Breast epithelium (tissue), 4 donors: ENCODE data around the gene SCN3A. TPM values are rescaled to one million over a fixed set of nuclear protein-coding genes. Genes with fewer than 3 reads are reported as not detected.

Experiments used
- DNase-seq, 2 donors: peaks; one replicate each; pipeline ENCODE4 v3.0.0-alpha.2; 2019; ENCODE audit warnings: low spot score in 2 of 2
- H3K27ac ChIP-seq, 2 donors: fragments of 200-600 bp; sonication (generic) in 1 of 2; one replicate each; pipeline ENCODE4 v1.5.1; 2016 to 2019; ENCODE audit warnings: mild to moderate bottlenecking in 1 of 2
- H3K27me3 ChIP-seq, 2 donors: fragments of 200-600 bp; sonication (generic) in 1 of 2; one replicate each; pipeline versions ENCODE4 v1.5.1 to v1.6.0; 2017 to 2019; ENCODE audit warnings: control low read depth in 1 of 2, mild to moderate bottlenecking in 1 of 2
- H3K36me3 ChIP-seq: fragments of 200-600 bp; one replicate; pipeline ENCODE4 v1.5.1; 2019
- H3K4me1 ChIP-seq, 2 donors: fragments of 200-600 bp; sonication (generic); one replicate each; pipeline ENCODE4 v1.5.1; 2016 to 2019; ENCODE audit warnings: control low read depth in 1 of 2
- H3K4me3 ChIP-seq, 3 donors: fragments of 200-600 bp; sonication (generic); 1 replicate in 2 of 3; 2 replicates in 1 of 3; pipeline ENCODE4 v1.5.1; 2016 to 2019; ENCODE audit warnings: mild to moderate bottlenecking in 3 of 3, moderate library complexity in 2 of 3
- H3K9me3 ChIP-seq, 2 donors: fragments of 200-600 bp; sonication (generic) in 1 of 2; one replicate each; pipeline ENCODE4 v1.5.1; 2016 to 2019; ENCODE audit warnings: control low read depth in 1 of 2
- POLR2A ChIP-seq: fragments of 450-650 bp; IDR thresholded peaks from one replicate; pipeline ENCODE4 v1.6.1; 2016; ENCODE audit warnings: antibody characterized with exemption, mild to moderate bottlenecking, moderate library complexity
- POLR2AphosphoS5 ChIP-seq, 3 donors: sonication (generic); formaldehyde crosslinking; IDR thresholded peaks; one replicate each; pipeline ENCODE4 v1.6.1; 2017; ENCODE audit warnings: antibody characterized with exemption in 3 of 3
- intact Hi-C: fragments of 100-400 bp; cut with DNase I; formaldehyde crosslinking; loops from one replicate; pipeline ENCODE4 v1.15.1; 2023; ENCODE audit warnings: low total_unique reads
- total RNA-seq, 3 donors: library from RNA; depleted of rRNA; stranded (reverse); fragments of >200 nt; gene quantifications; one replicate each; pipeline ENCODE4 v1.1.0, GENCODE V29; 2016
- TF ChIP-seq, protein P1 (sequence below), 3 donors: fragments of 450-650 bp; IDR thresholded peaks; one replicate each; pipeline ENCODE4 v1.5.1; 2016 to 2017; ENCODE audit warnings: antibody characterized with exemption in 3 of 3, mild to moderate bottlenecking in 3 of 3, moderate library complexity in 3 of 3

Gene SCN3A
- total RNA-seq, 3 donors from 2014 or later, result 0.64 to 5.3 (median 1.6) TPM

GRCh38 chr2:165058476-165059265 is 145.2 kb downstream of the SCN3A start:
- no peak for DNase-seq
- intact Hi-C loops, result no loop called here
- Histone ChIP-seq H3K4me1 (no peaks in the 10 kb centered on the region), H3K36me3 (no peaks in the 10 kb centered on the region), H3K9me3 (no peaks in the 10 kb centered on the region), H3K27ac (no peak overlapping the region), H3K4me3 (no peak overlapping the region), H3K27me3 (no peaks in the 10 kb centered on the region)
- no peak for TF ChIP-seq POLR2AphosphoS5 (IDR thresholded peaks at IDR 0.05)

- TF ChIP-seq POLR2AphosphoS5 (IDR thresholded peaks at IDR 0.05) (no peak), POLR2A (no peak)
- TF ChIP-seq, protein P1, sequence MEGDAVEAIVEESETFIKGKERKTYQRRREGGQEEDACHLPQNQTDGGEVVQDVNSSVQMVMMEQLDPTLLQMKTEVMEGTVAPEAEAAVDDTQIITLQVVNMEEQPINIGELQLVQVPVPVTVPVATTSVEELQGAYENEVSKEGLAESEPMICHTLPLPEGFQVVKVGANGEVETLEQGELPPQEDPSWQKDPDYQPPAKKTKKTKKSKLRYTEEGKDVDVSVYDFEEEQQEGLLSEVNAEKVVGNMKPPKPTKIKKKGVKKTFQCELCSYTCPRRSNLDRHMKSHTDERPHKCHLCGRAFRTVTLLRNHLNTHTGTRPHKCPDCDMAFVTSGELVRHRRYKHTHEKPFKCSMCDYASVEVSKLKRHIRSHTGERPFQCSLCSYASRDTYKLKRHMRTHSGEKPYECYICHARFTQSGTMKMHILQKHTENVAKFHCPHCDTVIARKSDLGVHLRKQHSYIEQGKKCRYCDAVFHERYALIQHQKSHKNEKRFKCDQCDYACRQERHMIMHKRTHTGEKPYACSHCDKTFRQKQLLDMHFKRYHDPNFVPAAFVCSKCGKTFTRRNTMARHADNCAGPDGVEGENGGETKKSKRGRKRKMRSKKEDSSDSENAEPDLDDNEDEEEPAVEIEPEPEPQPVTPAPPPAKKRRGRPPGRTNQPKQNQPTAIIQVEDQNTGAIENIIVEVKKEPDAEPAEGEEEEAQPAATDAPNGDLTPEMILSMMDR (IDR thresholded peaks at IDR 0.05), result no peak
- no peak overlapping the region for H3K27ac ChIP-seq
- intact Hi-C loops, result no loop called here
These were observed 145.9 kb downstream of the SCN3A start for GRCh38 chr2:165057931-165058330.

DNA sequence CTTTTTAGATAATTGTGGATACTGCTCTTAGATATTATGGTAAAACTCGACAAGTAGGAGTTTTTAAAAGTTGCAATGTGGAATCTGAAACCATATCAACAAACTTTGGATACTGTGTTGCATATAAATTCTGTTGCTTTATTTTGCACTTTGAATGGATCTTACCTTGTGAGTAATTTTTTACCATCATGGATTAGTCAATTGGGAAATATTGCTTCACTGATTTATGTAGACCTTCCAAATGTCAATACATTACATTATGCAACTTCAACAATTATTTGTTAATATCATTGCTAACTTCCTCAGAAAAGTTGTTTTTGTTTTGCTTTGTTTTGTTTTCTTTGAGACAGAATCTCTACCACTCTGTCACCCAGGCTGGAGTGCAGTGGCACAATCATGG is 146.5 kb downstream of the SCN3A start:
- Histone ChIP-seq H3K27ac (no peak overlapping the region), H3K9me3 (no peaks in the 10 kb centered on the region), H3K36me3 (no peaks in the 10 kb centered on the region), H3K4me1 (no peaks in the 10 kb centered on the region), H3K4me3 (no peak overlapping the region), H3K27me3 (no peaks in the 10 kb centered on the region)
- no peak for DNase-seq
- intact Hi-C loops, result no loop called here
- no peak for TF ChIP-seq POLR2AphosphoS5 (IDR thresholded peaks at IDR 0.05)
- TF ChIP-seq POLR2A, result no peak
- TF ChIP-seq, protein P1 (IDR thresholded peaks at IDR 0.05), result no peak

More at GRCh38 chr2:165057931-165058330, 145.9 kb downstream of the SCN3A start:
- Histone ChIP-seq H3K36me3 (no peaks in the 10 kb centered on the region), H3K4me1 (no peaks in the 10 kb centered on the region), H3K4me3 (no peak overlapping the region), H3K27me3 (no peaks in the 10 kb centered on the region), H3K9me3 (no peaks in the 10 kb centered on the region)
- DNase-seq, result no peak

DNA sequence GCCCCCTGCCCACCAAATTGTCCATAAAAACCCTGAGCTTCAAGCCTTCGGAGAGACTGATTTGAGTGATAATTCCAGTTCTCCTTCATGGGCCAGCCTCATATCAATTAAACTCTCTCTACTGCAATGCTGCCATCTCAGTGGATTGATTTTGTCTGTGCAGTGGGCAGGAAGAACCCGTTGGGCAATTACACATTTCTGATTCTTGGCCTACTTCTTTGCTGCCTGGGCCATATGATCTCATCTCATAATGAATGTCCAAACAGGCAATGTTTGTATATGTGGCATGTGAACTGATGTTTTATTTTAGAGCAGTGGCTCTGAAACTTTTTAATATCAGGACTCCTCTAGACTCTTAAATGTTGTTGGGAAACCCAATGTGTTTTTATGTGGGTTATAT is 147.3 kb downstream of the SCN3A start:
- H3K36me3 ChIP-seq, result no peaks in the 10 kb centered on the region
- H3K4me1 ChIP-seq, result no peaks in the 10 kb centered on the region
- H3K27ac ChIP-seq, result no peak overlapping the region
- no peaks in the 10 kb centered on the region for H3K27me3 ChIP-seq
- H3K4me3 ChIP-seq, result no peak overlapping the region
- DNase-seq, result no peak
- TF ChIP-seq, protein P1 (IDR thresholded peaks at IDR 0.05), result no peak
- no peak for TF ChIP-seq POLR2AphosphoS5 (IDR thresholded peaks at IDR 0.05)
- intact Hi-C loops, result no loop called here
- H3K9me3 ChIP-seq, result no peaks in the 10 kb centered on the region

DNA sequence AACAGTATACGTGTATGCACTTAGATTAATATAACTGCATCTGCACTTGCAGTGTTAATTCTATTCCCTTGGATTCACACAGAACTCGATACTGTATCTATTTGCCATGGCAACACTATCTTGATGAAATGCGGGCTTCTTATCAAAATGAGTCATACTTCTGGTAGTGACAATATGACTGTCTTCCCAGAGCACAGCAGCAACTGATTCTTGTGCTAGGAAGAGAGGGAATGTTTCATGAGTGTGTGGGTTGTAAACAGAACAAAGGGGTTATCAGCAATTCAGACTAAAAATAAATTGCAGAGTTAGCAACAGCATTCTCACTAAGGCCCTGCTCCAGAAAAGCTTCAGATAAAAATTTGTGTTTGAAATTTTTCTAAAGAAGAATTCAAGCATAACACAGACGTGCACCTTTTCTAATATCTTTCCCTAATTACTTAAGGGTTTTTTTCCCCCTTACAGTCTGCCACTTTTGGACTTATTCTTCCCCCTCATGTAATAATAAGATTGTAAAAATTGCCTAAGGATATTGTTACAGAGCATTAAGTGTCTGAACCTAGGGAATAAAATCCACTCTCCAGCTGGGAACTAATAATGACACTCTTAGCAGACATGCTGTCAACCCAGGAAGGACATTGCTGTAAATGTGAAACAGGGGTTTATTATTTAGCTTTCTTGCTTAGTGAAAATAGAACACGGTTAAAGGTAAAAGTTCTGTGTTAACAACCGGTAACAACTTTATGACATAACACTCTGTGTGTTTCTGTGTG is 148.6 kb downstream of the SCN3A start:
- TF ChIP-seq, protein P1 (IDR thresholded peaks at IDR 0.05), result no peak
- TF ChIP-seq POLR2AphosphoS5 (IDR thresholded peaks at IDR 0.05) (no peak), POLR2A (no peak)
- no peak for DNase-seq
- Histone ChIP-seq H3K9me3 (no peaks in the 10 kb centered on the region), H3K27ac (no peak overlapping the region), H3K27me3 (no peaks in the 10 kb centered on the region), H3K4me3 (no peak overlapping the region), H3K4me1 (no peaks in the 10 kb centered on the region), H3K36me3 (no peaks in the 10 kb centered on the region)
- intact Hi-C loops, result no loop called here
